Stimulated activated CD8-positive, alpha-beta memory T cell treated with anti-CD3 and anti-CD28 coated beads, Interleukin-12 subunit alpha, Interleukin-12 subunit beta, amount 100 ng/mL, for 24 hours (primary cell): ENCODE measurements around the gene MTTP.

Experiments
- DNase-seq: peaks from one replicate; pipeline ENCODE4 v3.0.0-alpha.2; 2020; ENCODE audit errors: extremely low read depth

The MTTP gene

GRCh38 chr4:99593781-99594641 is 19.4 kb downstream of the MTTP start:
- no peak for DNase-seq

DNA sequence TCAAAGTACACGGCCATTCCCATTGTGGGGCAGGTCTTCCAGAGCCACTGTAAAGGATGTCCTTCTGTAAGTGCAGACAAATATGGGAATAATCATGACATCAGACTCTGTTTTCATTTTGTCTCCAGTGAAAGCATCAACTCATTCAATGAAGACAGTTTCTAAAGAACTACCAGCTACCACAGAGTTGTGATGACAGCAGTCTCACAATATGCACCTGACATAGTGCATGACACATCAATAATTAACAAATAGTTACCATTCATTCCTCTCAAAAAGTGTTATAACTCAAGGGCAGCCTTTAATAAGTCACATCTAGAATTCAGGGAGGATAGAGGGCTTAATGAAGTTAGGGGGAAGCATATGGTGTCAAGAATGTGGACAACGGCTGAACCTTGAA is 20.2 kb downstream of the MTTP start:
- DNase-seq = no peak

DNA sequence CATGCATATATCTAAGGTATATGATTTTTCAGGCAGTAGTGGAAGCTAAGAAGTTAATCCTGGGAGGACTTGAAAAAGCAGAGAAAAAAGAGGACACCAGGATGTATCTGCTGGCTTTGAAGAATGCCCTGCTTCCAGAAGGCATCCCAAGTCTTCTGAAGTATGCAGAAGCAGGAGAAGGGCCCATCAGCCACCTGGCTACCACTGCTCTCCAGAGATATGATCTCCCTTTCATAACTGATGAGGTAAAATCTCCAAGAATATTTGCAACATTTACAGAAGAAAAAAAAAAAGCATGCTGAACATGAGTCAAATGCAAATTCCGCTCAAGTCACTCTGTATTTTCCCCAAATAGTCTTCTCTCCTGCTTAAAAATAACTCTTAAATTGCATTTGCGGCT is 32.1 kb downstream of the MTTP start:
- DNase-seq = no peak

DNA sequence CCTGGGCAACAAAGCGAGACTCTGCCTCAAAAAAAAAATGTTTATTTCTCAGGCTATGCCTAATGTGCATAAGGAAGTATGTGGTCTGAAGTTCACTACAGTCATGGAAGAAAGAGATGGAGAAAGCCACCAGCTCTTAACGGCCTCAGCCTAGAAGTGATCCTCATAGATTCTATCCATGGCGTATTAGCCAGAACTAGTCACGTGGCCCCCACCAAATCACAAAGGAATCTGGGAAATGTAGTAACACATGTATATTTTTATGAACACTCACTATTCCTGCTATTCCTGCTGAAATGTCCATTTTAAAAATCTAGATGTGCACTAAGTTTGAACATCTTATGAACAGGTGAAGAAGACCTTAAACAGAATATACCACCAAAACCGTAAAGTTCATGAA is 33.8 kb downstream of the MTTP start:
- no peak for DNase-seq

GRCh38 chr4:99610605-99611175 is 36.1 kb downstream of the MTTP start:
- DNase-seq = no peak

- DNase-seq = no peak
Measured at GRCh38 chr4:99612281-99612680, 37.7 kb downstream of the MTTP start.

DNA sequence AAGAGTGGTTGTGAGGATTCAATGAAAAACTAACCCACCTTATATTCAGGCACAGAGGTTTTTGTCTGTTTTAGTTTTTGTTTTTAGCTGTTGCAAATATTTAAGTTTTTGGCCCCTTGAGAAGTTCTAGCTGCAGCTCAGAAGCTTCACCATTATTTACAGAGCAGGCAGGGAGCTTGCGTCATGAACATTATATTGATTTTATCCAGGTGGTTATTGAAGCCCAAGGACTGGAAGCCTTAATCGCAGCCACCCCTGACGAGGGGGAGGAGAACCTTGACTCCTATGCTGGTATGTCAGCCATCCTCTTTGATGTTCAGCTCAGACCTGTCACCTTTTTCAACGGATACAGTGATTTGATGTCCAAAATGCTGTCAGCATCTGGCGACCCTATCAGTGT is 38.1 kb downstream of the MTTP start:
- no peak for DNase-seq

GRCh38 chr4:99614491-99614890 is 39.9 kb downstream of the MTTP start:
- no peak for DNase-seq

DNA sequence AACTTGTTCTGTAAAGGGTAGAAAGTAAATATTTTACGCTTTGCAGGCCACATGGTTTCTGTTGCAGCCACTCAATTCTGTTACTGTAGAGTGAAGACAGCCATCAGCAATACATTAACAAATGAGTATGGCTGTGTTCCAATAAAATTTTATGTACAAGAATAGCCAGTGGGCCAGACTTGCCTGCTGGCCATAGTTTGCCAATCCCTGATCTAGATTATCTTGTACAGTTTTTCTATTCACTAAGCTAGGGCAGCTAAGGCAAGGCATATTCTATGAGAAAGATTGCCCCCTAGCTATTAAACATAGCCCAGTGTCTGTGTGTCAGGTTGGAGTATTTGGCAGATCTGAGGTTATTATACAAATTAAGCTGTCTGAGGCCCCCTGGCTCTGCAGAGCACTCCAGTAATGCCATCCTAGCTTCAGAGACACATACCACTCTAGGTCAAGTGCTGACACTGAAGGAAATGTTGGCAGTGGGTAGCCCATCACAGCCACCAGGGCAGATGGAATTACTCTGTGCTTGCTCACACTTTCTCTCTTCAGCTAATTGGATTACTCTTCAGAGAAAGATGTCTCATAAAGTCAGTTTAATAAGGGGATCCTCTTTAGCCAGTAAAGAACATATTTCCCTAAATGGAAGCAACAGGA is 40.7 kb downstream of the MTTP start:
- DNase-seq = no peak

- no peak for DNase-seq
Measured at GRCh38 chr4:99617374-99617773, 42.8 kb downstream of the MTTP start.

DNA sequence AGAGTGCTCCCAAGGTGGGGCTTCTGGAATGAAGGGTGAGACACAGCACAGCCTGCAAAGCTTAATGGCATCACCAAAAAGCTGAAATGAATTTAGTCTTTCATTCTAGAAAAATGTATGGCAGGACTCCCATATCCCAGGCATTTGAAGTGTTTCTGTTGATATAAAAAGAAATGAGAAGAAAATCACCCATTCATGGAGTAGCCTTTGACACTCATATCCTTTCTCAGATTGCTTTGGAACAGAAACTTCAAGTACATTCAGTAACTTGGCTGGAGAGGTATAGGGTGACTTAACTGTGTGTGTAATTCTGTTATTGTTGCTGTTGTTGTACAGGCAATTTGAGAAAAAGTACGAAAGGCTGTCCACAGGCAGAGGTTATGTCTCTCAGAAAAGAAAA is 47.7 kb downstream of the MTTP start:
- DNase-seq = no peak

DNA sequence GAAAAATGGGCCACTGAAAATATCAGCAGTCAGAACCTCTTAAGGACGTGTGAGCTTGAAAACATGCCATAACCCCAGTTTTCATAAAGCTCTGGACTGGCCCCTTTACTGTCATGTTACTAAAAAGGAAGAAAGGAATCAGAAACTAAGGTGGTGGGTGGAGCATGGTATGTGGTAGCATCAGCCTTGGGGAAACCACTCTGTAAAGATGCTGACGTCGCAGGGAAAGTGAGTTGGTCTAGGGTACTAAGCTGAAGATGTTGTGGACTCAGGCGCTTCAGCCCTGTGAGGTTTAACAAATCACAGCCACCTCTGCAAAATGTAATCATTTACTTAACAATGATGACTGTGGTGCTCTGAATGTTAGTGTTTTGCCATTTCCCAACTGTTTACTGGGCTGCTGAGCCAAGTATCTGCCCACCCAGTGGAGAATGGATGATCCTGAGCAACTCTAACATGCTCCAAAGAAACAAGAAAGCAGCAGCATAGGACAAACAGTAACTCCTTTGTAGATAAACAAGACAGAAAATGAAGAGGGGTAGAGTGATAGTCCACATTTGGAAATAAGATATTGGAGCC is 49.6 kb downstream of the MTTP start:
- DNase-seq = no peak

DNA sequence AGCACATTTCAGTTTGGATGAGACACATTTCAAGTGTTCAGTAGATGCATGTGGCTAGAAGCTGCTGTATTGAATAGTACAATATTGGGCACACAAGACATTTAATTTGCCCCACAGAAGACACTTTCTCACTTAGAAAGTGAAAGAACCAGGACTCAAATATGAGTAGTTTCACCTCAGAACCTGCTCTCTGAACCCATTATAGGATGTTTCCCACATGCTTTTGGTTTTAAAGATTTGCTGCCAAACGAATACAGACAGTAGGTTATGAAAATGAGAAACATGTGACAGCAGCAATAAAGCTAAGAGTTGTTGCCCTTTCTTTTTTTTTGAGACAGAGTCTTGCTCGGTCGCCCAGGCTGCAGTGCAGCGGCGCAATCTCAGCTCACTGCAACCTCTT is 50.7 kb downstream of the MTTP start:
- no peak for DNase-seq

DNA sequence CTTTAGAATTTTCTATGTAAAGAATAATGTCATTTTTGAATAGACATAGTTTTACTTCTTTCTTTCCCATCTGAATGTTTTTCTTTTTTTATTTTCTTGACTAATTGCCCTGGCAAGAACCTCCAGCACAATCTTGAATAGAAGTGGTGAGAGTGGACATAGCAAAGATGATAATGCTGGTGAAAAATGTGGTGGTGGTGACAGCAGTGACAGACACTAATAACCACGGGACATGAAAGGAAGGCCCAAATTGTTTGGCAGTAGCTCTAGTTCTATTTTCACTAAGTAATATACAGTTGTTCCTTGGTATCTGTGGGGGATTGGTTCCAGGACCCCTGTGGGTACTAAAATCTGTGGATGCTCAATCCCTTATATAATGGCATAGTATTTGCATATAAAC is 53.4 kb downstream of the MTTP start:
- no peak for DNase-seq

DNA sequence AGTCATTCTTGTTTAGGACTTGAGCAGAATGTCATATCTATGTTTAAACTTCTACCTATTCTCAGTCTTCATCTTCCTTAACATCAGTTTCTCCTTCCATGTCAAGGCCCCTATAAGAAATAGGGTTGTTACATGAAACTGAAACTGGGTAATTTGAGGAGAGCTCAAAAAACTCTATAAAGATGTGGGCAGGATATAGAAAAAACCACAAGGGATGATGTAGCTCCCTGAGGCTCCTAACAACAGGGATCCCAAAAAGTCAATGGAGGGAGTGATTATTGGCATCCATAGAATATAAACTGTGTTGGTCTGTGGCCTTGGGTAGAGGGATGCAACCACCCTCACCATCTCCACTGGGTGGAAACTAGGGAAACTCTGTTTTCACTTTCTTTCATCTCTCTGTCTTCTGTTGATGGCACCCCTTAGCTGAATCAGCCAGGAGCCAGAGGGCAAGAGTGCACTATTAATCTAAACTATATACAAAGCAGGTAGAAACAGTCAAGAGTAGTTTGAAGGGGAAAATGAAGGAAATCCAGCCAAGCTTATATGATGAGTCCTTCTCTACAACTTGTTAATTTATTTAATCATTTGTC is 55.4 kb downstream of the MTTP start:
- DNase-seq = no peak

- no peak for DNase-seq
Measured at GRCh38 chr4:99630857-99631360, 56.3 kb downstream of the MTTP start.

DNA sequence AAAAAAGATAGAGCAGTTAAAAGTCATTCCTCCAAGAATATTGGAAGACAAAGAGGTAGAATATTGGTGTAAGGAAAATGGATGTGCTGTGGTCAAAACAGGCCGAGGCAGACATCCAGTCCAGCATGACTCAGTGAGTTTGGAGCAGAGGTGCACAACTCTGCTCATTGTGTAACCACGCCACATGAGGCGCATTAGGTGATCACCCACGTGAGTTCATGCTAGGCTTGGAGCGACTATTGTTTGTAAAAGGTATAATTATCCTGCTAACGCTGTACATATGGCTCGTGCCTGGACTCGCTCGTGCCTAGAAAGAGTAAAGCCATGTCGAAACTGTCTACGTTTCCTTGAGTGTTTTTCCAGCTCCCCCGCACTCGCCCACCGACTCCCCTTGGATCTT is 59.1 kb downstream of the MTTP start:
- DNase-seq = no peak

DNA sequence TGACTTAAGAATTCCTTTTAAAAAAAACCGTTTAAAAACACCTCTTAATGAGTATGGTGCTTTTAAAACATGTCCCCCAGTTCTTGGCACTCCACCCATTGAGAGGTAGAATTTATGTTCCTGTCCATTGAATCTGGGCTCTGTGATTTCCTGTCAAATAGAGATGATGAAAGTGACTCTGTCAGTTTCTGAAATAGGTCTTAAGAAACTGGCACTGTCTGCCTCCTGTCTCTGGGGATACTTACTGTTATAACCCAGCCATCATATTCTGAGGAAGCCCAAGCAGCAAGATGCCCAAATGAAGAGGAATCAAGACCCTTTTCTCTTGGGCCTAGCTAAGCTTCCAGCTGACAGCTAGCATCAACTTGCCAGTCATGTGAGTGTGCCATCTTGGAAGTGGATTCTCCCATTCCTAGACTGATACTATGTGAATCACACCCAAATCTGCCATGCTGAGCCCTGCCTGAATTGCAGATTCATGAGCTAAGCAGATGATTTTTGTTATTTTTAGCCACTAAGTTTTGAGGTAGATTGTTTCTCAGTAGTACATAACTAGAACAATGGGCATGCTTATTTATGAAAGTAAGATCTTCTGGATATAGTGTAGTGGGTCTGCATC is 60.2 kb downstream of the MTTP start:
- no peak for DNase-seq

DNA sequence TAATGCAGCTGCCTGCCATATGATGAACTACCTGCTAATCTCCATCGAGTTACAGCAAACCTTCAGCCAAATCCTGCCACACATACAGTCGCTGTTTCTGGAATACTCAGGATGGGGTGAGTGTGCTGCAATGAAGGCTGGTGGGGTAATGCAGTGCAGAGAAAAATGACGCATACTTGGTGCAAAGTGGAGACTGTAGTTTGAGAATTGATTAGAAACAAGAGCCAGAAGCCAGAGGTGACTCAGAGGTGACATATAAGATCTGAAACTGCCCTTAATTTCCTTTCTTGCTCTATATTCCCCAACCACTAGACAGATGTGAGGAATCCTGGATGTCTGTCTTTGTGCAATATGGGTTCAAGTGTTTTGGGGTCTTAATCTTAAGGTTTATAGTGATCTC is 61.0 kb downstream of the MTTP start:
- DNase-seq = no peak

DNA sequence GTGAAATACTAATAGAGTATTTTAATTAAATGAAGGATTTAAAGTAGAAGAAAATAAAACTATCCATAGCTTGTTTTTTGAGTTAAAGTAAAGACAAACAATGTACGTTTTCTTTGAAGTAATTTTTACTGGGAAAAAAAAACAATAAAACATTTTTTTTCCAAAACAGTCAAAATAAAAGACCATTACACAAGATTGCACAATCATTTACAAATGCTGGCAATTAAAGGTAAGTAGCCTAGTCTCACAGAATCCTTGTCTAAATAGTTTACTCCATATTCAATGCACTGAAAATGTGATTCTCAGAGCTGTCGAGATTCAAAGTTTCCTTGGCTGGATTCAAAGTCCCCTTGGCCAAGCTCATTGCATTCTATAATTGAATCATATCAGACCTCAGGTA is 61.8 kb downstream of the MTTP start:
- no peak for DNase-seq

DNA sequence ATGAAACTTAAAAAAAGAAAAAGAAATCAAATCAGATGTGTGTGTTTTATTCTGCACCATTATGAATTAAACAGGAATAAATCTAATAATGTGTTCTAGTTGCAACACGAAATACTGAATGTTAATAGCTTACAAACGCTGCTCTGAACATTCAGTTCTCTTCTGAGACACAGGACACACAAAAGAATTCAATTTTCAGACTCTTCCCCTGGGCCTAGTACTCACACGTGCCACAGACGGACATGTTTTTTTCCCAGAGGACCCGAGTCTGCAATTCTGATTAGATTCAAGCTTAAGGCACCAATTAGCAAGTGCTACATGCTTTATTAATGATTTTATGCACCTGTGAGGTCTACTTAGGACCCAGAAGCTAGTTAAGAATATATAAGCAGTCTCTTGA is 62.5 kb downstream of the MTTP start:
- no peak for DNase-seq

- DNase-seq = no peak
Measured at GRCh38 chr4:99640676-99641075, 66.1 kb downstream of the MTTP start.
